ENCODE data around the gene MDN1.

GRCh38 chr6:89830170-89830809 lies 10.7 kb upstream of the MDN1 start:
- no peak for TF ChIP-seq POLR2AphosphoS5 (IDR thresholded peaks at IDR 0.05)
- no peak for TF ChIP-seq CTCF (IDR thresholded peaks at IDR 0.05)
- TF ChIP-seq POLR2A (IDR thresholded peaks at IDR 0.05): no peak

Measured in sigmoid colon (tissue), 4 donors.